Lung (tissue), 12 donors: ENCODE results near the gene FAM234B. TPM values are rescaled to one million over a fixed set of nuclear protein-coding genes. Genes with fewer than 3 reads are reported as not detected.
"Not testable (repeated sequence)": the region's sequence is repeated elsewhere in the genome, so short reads cannot be mapped to it uniquely, and the experiment has no call there.

Experiments
- ATAC-seq: fragments of 200-7000 bp; cut with Tn5 transposase; one replicate; pipeline ENCODE4 v1.9.1; 2020; ENCODE audit warnings: moderate number of reproducible peaks; ENCODE audit not compliant: insufficient read depth, low FRiP score
- DNase-seq, 3 donors: peaks; one replicate each; pipeline ENCODE4 v3.0.0-alpha.2; 2013 to 2017
- H3K27ac ChIP-seq, 2 donors: one replicate each; pipeline ENCODE4 v1.5.1; 2013; ENCODE audit warnings: mild to moderate bottlenecking in 2 of 2, moderate library complexity in 2 of 2, control low read depth in 1 of 2, inconsistent platforms in 1 of 2, low read depth in 1 of 2, low read length in 1 of 2
- H3K27me3 ChIP-seq, 3 donors: one replicate each; pipeline ENCODE4 v1.5.1; 2013; ENCODE audit warnings: low read length in 2 of 3; ENCODE audit not compliant: control insufficient read depth in 3 of 3, insufficient read depth in 3 of 3
- H3K36me3 ChIP-seq, 4 donors: one replicate each; pipeline ENCODE4 v1.5.1; 2013; ENCODE audit warnings: low read length in 4 of 4, mild to moderate bottlenecking in 1 of 4, moderate library complexity in 1 of 4; ENCODE audit not compliant: control insufficient read depth in 4 of 4, insufficient read depth in 4 of 4
- H3K4me1 ChIP-seq, 5 donors: one replicate each; pipeline ENCODE4 v1.5.1; 2013; ENCODE audit warnings: low read length in 5 of 5, mild to moderate bottlenecking in 2 of 5, moderate library complexity in 1 of 5; ENCODE audit not compliant: control insufficient read depth in 5 of 5, insufficient read depth in 5 of 5
- H3K4me3 ChIP-seq: one replicate; pipeline ENCODE4 v1.5.1; 2013; ENCODE audit warnings: mild to moderate bottlenecking, control low read depth, moderate library complexity
- H3K9ac ChIP-seq, 2 donors: one replicate each; pipeline ENCODE4 v1.5.1; 2013; ENCODE audit warnings: low read length in 2 of 2, control low read depth in 1 of 2; ENCODE audit not compliant: insufficient read depth in 1 of 2
- H3K9me3 ChIP-seq, 4 donors: one replicate each; pipeline ENCODE4 v1.5.1; 2013; ENCODE audit warnings: low read length in 3 of 4, mild to moderate bottlenecking in 1 of 4, moderate library complexity in 1 of 4; ENCODE audit not compliant: control insufficient read depth in 4 of 4, insufficient read depth in 3 of 4
- WGBS, 2 donors: extraction: QIAGEN DNeasy Blood & Tissue Kit; methylation state at CpG; one replicate each; pipeline ENCODE4 v1.1.7; 2013; 5-methylcytosine and 5-hydroxymethylcytosine counted together
- polyA plus RNA-seq, 2 donors: library from polyadenylated mRNA; stranded (reverse); fragments of 200-250 nt; gene quantifications; one replicate each; pipeline ENCODE4 v1.2.1, GENCODE V29; 2013
- total RNA-seq, 2 donors: library from RNA; depleted of rRNA in 1 of 2; stranded (reverse); fragments of >200 nt in 1 of 2; gene quantifications; one replicate each; pipeline ENCODE4 v1.2.1, GENCODE V29; 2014 to 2021
- TF ChIP-seq, protein P1 (sequence below): IDR thresholded peaks from 2 replicates; pipeline ENCODE4 v1.5.1; 2012; ENCODE audit warnings: mild to moderate bottlenecking; ENCODE audit errors: control extremely low read depth, extremely low read depth
- donor health status: control.
- donor health status: control.
- donor health status: Bipolar disorder and iron deficiency.
- donor health status: healthy.
- donor health status: DM: yes; HTN: yes; CAD: no.

The FAM234B gene
- total and polyA plus RNA-seq, 4 donors = 1.4 to 10.4 (median 6.3) TPM

- Histone ChIP-seq H3K4me3 (no peak overlapping the region), H3K4me1 (no peaks in the 10 kb centered on the region), H3K27ac (no peak overlapping the region), H3K9ac (no peak overlapping the region), H3K9me3 (no peaks in the 10 kb centered on the region), H3K36me3 (peaks cover 6 to 9% (median 7%) of the 10 kb centered on the region in 4 donors), H3K27me3 (peaks cover 0 to 3% (median 0%) of the 10 kb centered on the region in 3 donors)
- no peak for DNase-seq
- no peak for ATAC-seq
- TF ChIP-seq, protein P1, sequence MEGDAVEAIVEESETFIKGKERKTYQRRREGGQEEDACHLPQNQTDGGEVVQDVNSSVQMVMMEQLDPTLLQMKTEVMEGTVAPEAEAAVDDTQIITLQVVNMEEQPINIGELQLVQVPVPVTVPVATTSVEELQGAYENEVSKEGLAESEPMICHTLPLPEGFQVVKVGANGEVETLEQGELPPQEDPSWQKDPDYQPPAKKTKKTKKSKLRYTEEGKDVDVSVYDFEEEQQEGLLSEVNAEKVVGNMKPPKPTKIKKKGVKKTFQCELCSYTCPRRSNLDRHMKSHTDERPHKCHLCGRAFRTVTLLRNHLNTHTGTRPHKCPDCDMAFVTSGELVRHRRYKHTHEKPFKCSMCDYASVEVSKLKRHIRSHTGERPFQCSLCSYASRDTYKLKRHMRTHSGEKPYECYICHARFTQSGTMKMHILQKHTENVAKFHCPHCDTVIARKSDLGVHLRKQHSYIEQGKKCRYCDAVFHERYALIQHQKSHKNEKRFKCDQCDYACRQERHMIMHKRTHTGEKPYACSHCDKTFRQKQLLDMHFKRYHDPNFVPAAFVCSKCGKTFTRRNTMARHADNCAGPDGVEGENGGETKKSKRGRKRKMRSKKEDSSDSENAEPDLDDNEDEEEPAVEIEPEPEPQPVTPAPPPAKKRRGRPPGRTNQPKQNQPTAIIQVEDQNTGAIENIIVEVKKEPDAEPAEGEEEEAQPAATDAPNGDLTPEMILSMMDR = no peak
- 93 to 94% methylated on average over 3 of the region's 3 CpGs for WGBS, 2 donors
These were observed 36.1 kb downstream of the FAM234B start for GRCh38 chr12:13080266-13080665.

DNA sequence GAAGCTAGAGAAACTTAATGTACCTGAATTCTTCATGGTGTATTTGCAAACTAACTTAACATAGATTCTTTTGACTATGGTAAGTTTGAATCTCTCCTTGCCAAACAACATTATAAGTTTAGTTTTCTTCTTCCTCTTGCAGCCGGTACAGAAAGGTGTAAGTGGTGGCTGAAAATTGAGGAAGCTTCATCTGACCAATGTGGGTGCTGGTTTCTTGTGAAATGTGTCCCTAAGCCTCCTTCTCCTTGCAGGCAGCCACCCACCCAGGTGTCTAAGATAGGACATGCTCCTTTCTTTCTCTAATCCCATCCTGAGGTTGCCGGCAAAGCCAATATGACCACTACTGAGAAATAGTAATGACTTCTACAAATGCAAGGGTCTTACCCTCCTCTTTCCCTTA lies 38.7 kb downstream of the FAM234B start:
- ATAC-seq = no peak
- WGBS, 2 donors = 69 to 87% methylated on average over 2 of the region's 2 CpGs
- Histone ChIP-seq H3K9ac (no peak overlapping the region), H3K4me3 (no peak overlapping the region), H3K4me1 (peaks cover 0 to 2% (median 0%) of the 10 kb centered on the region in 5 donors), H3K36me3 (peaks cover 0 to 7% (median 4%) of the 10 kb centered on the region in 4 donors), H3K27ac (no peak overlapping the region), H3K27me3 (peaks cover 0 to 5% (median 0%) of the 10 kb centered on the region in 3 donors), H3K9me3 (no peaks in the 10 kb centered on the region)
- TF ChIP-seq, protein P1 = no peak
- DNase-seq = no peak

- H3K27ac ChIP-seq, H3K4me3 ChIP-seq, H3K9me3 ChIP-seq, H3K4me1 ChIP-seq, H3K9ac ChIP-seq, DNase-seq, H3K36me3 ChIP-seq, ATAC-seq: not testable (repeated sequence)
- peaks cover 0 to 11% (median 0%) of the 10 kb centered on the region in 3 donors for H3K27me3 ChIP-seq
- 94 to 97% methylated on average over 5 of the region's 5 CpGs for WGBS, 2 donors
These were observed 39.5 kb downstream of the FAM234B start for GRCh38 chr12:13083638-13084037.

DNA sequence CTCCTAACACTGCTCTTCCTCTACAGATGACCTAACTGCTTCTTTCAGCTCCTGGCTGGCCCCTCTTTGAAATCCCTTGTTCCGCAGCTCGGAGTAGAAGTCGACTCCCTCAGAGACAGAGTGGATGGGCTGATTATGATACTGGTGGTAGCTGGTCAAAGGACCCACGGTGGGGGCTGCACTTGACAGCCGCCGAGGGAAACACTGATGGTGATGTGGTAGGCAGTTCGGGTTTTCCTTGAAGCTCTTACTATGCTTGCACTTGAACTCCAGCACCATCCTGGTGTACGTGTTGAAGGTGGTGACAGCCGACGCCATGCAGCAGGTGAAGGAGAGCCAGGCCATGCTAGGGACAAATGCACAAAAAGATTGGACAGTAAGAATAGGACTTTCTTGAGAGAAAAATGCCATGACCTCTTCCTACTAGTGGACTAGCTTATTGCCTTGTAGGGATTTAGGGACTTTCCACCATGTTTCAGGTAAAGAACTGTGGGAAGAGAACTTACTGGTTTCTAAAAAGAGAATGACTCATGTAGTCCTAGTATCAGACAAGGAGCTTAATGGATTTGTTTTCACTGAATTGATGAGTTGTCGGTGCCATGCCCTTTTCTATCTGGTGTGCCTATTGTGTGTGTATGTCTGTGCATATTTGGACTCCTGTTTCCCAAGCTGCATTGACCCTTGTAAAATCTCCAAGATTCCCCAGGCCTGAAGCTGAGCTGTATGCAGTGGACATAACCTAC lies 40.9 kb downstream of the FAM234B start:
- Histone ChIP-seq H3K27me3 (peaks cover 0 to 20% (median 0%) of the 10 kb centered on the region in 3 donors), H3K27ac (no peak overlapping the region), H3K4me1 (peaks cover 0 to 2% (median 0%) of the 10 kb centered on the region in 5 donors), H3K4me3 (no peak overlapping the region), H3K36me3 (peaks cover 0 to 6% (median under 1%) of the 10 kb centered on the region in 4 donors), H3K9me3 (no peaks in the 10 kb centered on the region), H3K9ac (no peak overlapping the region)
- TF ChIP-seq, protein P1 = no peak
- ATAC-seq (no peak), DNase-seq (no peak)
- WGBS, 2 donors = 95 to 96% methylated on average over 11 of the region's 11 CpGs
